Skeletal muscle tissue (tissue), 4 donors: ENCODE results near the gene SYT7. TPM values are rescaled to one million over a fixed set of nuclear protein-coding genes. Genes with fewer than 3 reads are reported as not detected.

Source experiments
- H3K27ac ChIP-seq: one replicate; pipeline ENCODE4 v1.7.0; 2013; ENCODE audit warnings: mild to moderate bottlenecking, low read depth, low read length, inconsistent platforms
- H3K27me3 ChIP-seq, 3 donors: one replicate each; pipeline ENCODE4 v1.7.0; 2013; ENCODE audit warnings: low read length in 3 of 3; ENCODE audit not compliant: control insufficient read depth in 3 of 3, insufficient read depth in 3 of 3
- H3K36me3 ChIP-seq, 3 donors: one replicate each; pipeline ENCODE4 v1.7.0; 2013; ENCODE audit warnings: low read length in 3 of 3; ENCODE audit not compliant: control insufficient read depth in 3 of 3, insufficient read depth in 3 of 3
- H3K4me1 ChIP-seq, 3 donors: one replicate each; pipeline ENCODE4 v1.7.0; 2013; ENCODE audit warnings: low read length in 3 of 3, mild to moderate bottlenecking in 3 of 3; ENCODE audit not compliant: control insufficient read depth in 3 of 3, insufficient read depth in 3 of 3
- H3K4me3 ChIP-seq, 3 donors: one replicate each; pipeline ENCODE4 v1.7.0; 2013; ENCODE audit warnings: low read length in 3 of 3
- H3K9ac ChIP-seq, 3 donors: one replicate each; pipeline ENCODE4 v1.7.0; 2013; ENCODE audit warnings: low read length in 3 of 3, mild to moderate bottlenecking in 3 of 3, moderate library complexity in 2 of 3, low read depth in 1 of 3
- H3K9me3 ChIP-seq, 3 donors: one replicate each; pipeline ENCODE4 v1.7.0; 2013; ENCODE audit warnings: low read length in 3 of 3; ENCODE audit not compliant: control insufficient read depth in 3 of 3
- total RNA-seq: library from RNA; depleted of rRNA; stranded (reverse); fragments of >200 nt; gene quantifications from one replicate; pipeline ENCODE4 v1.2.3, GENCODE V29; 2014
- donor health status: Osteomylitis.

Gene SYT7
- total RNA-seq, 1 donor from 2014 or later = 1.6 TPM

DNA sequence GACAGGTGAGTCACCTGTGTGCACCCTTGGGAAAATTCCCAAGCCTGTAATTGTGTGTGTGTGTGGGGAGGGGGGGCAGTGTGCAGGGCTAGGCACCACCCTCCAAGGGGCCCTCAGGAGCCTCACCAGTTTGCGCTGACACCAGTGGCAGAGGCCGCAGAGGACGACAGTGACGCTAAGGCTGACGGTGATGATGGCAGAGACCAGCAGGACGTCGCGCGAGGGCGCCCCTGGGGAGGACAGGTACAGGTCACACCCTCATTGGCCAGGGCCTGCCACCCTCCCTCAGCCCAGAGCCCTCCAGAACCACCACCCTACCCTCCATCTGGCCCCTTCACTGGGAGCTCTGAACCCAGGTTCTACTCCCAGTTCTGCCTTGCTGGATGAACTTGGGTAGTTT is 24.9 kb downstream of the SYT7 start:
- Histone ChIP-seq H3K9ac (no peak overlapping the region), H3K4me3 (no peak overlapping the region)

DNA sequence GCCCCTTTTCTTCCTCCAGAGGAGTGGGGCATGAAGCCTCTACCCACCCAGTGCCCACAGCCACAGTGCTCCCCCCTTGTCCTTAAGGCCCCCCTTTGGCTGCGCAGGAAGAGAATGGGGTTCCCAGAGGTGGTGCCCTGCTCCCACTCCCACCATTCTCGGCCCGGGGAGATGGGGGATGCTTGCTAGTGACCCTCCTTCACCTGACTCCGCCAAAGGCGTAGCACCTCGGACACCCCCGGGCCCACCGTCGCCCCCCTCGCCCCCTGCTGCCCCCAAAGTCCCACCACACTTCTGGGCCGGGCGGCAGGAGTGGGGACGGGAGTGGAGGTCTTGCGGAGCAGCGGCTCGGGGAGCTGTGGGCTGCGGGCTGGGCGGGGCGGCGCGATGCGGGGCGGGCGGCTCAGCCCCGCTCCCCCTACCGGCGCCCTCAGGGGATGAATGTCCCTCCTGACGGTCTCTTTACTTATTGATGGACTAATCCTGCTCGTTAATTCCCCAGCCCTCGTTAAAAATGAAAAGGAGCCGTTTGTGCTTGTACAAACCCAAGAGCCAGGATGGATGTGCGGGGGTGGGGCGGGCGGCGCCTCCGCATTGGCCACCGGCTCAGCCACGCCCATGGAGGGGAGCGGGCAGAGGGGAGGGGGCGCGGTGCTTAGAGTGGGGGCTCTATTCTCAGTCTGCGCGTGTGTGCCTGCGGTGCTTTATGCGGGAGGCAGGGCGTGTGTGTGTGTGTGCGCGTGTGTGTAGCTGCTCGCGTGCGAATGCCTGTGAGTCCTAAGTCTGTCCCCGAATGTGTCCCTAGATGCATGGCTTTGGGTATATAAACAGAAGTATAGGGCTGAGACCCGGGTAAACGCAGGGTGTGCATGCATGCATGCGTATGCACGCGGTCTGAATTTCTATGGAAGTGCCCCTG is 25.6 kb downstream of the SYT7 start:
- H3K4me1 ChIP-seq = peaks cover 0 to 16% (median 15%) of the 10 kb centered on the region in 3 donors

More for the DNA sequence above, 24.9 kb downstream of the SYT7 start:
- Histone ChIP-seq H3K9me3 (no peaks in the 10 kb centered on the region), H3K27me3 (peaks cover 50 to 60% (median 57%) of the 10 kb centered on the region in 3 donors), H3K4me1 (peaks cover 0 to 16% (median 15%) of the 10 kb centered on the region in 3 donors), H3K27ac (no peak overlapping the region), H3K36me3 (no peaks in the 10 kb centered on the region)

GRCh38 chr11:61554172-61554988 is 26.5 kb downstream of the SYT7 start:
- Histone ChIP-seq H3K27me3 (peaks cover 52 to 57% (median 56%) of the 10 kb centered on the region in 3 donors), H3K27ac (no peak overlapping the region), H3K9me3 (no peaks in the 10 kb centered on the region), H3K4me1 (peaks cover 0 to 16% (median 15%) of the 10 kb centered on the region in 3 donors), H3K9ac (no peak overlapping the region), H3K4me3 (no peak overlapping the region), H3K36me3 (no peaks in the 10 kb centered on the region)

More for the DNA sequence above, 25.6 kb downstream of the SYT7 start:
- Histone ChIP-seq H3K27ac (no peak overlapping the region), H3K9ac (no peak overlapping the region), H3K4me3 (no peak overlapping the region), H3K27me3 (peaks cover 52 to 61% (median 60%) of the 10 kb centered on the region in 3 donors), H3K36me3 (no peaks in the 10 kb centered on the region), H3K9me3 (no peaks in the 10 kb centered on the region)

GRCh38 chr11:61553373-61554171 is 27.3 kb downstream of the SYT7 start:
- Histone ChIP-seq H3K4me3 (no peak overlapping the region), H3K4me1 (peaks cover 0 to 16% (median 15%) of the 10 kb centered on the region in 3 donors), H3K27me3 (peaks cover 54 to 56% (median 56%) of the 10 kb centered on the region in 3 donors), H3K9ac (no peak overlapping the region), H3K9me3 (no peaks in the 10 kb centered on the region), H3K36me3 (no peaks in the 10 kb centered on the region), H3K27ac (no peak overlapping the region)

- no peak overlapping the region for H3K27ac ChIP-seq
- no peaks in the 10 kb centered on the region for H3K36me3 ChIP-seq
- no peak overlapping the region for H3K9ac ChIP-seq
- H3K4me1 ChIP-seq = peaks cover 0 to 16% (median 15%) of the 10 kb centered on the region in 3 donors
- no peaks in the 10 kb centered on the region for H3K9me3 ChIP-seq
- peaks cover 44 to 57% (median 50%) of the 10 kb centered on the region in 3 donors for H3K27me3 ChIP-seq
- no peak overlapping the region for H3K4me3 ChIP-seq
These were observed 28.7 kb downstream of the SYT7 start for GRCh38 chr11:61552108-61552635.

GRCh38 chr11:61551634-61552033 is 29.2 kb downstream of the SYT7 start:
- no peak overlapping the region for H3K27ac ChIP-seq
- no peaks in the 10 kb centered on the region for H3K36me3 ChIP-seq
- H3K9ac ChIP-seq = no peak overlapping the region
- H3K9me3 ChIP-seq = no peaks in the 10 kb centered on the region
- peaks cover 39 to 54% (median 48%) of the 10 kb centered on the region in 3 donors for H3K27me3 ChIP-seq
- H3K4me3 ChIP-seq = no peak overlapping the region
- peaks cover 0 to 16% (median 15%) of the 10 kb centered on the region in 3 donors for H3K4me1 ChIP-seq

DNA sequence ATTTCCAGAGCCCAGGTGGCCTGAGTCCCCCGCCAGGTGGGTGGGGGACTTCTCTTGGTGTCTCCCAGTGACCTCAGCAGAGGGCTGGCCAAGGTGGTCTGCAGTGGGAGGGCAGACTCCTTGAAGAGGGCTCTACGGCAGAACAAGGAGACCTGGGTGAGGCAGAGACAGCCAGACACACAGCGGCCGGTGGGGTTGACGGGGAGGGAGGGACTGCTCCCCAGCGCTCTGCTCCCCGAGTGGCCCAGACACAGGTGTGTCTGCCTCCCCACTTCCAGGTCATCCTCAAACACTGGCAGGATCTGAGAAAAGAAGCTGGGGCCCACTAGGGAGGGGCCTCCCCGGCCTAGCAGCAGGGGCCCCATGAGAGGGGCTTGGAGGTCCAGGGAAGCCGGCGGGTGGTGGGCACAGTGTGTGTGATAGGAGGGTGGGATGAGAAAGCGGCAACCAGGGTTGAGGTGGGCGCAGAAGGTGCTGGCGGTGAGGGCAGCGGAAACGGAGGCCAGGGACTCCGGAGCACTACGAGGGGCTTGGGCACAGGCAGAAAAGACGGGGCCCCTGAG is 30.1 kb downstream of the SYT7 start:
- Histone ChIP-seq H3K27ac (no peak overlapping the region), H3K36me3 (no peaks in the 10 kb centered on the region), H3K9ac (no peak overlapping the region), H3K4me3 (no peak overlapping the region), H3K27me3 (peaks cover 30 to 47% (median 41%) of the 10 kb centered on the region in 3 donors), H3K9me3 (no peaks in the 10 kb centered on the region), H3K4me1 (peaks cover 0 to 16% (median 15%) of the 10 kb centered on the region in 3 donors)

DNA sequence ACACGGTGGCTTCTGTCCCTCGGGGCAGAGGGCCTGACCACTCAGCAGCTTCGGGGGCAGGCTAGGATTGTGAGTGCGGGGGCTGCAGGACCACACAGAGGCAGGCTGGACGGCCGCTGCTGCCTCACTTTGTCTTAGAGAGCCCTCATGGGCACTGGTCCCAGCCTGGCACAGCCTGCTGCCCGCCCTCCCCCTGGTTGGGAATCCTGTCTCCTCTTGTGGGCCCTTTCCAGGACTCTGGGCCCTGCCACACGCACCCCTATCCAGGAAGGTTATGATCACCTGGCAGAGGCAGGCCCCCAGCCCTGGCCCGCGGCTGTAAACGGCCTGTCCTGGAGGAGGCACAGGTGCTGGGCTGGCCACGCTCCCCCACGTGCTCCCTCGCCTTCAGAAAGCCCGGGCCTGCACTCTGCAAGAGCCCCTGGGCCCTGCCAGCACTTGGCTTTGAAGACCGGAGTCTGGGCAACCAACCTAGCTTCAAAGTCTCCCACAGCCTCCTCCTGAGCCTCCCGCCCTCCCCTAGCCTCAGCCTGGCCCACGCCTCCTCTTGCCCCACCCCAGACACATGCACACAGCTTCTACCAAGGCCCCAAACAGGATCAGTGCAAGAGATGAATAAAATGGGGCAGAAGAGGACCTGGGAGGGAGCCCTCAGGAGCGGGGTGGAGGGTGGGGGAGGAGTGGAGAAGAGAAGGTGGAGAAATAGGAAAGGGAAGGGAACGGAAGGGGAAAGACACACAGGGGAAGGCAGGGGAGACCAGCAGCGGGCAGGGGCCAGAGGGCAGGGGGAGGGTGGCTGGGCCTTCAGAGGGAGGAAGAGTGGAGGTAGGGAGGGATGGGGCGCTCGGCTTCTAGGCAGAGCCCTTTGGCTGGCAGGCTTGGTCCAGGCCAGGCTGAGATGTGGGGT is 31.0 kb downstream of the SYT7 start:
- Histone ChIP-seq H3K9me3 (no peaks in the 10 kb centered on the region), H3K4me1 (peaks cover 0 to 16% (median 15%) of the 10 kb centered on the region in 3 donors), H3K4me3 (no peak overlapping the region), H3K27me3 (peaks cover 25 to 49% (median 39%) of the 10 kb centered on the region in 3 donors), H3K9ac (no peak overlapping the region), H3K36me3 (no peaks in the 10 kb centered on the region), H3K27ac (no peak overlapping the region)
